HG02678 (cell line): ENCODE measurements around the gene PIP4K2A.
"Not testable (repeated sequence)": the region's sequence is repeated elsewhere in the genome, so short reads cannot be mapped to it uniquely, and the experiment has no call there.

Source experiments
- ATAC-seq: cut with Tn5 transposase; IDR thresholded peaks from one replicate; pipeline ENCODE4 v1.9.1; 2021; ENCODE audit warnings: mild to moderate bottlenecking, moderate library complexity; ENCODE audit not compliant: unreplicated experiment

PIP4K2A gene

GRCh38 chr10:22714479-22715289 lies at the start of gene PIP4K2A:
TSS of gene PIP4K2A (minus strand) at chr10:22714578. CDS start at chr10:22714326, 252 bp downstream.
- peak; percentile 80 for ATAC-seq

DNA sequence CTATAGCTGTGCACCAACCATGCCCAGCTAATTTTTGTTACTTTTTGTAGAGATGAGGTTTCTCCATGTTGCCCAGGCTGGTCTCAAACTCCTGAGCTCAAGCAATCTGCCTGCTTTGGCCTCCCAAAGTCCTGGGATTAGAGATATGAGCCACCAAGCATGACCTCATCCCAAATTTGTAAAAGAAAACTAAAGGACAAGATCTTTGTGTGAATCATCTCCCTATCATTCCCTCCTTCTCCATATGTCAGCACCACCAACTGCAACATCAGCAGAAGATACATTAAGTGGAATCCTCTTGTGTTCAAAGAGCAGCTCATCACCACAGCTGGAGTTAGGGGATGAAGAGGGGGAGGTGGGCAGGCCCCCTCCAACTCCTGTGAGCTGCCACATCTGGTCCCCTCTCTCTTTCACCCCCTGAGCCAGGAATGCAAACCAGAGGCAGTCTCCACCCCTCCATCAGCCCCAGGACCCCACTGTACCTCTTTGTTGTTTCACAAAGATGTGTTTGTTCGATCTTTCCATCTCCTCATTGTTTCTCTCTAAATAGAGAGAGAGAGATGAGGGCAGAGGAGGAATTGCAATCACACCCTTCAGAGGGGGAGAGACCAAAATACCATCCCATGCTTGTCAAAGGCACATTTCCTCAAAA lies 47.3 kb upstream of the PIP4K2A start:
- ATAC-seq = no peak

GRCh38 chr10:22760025-22760424 lies 45.6 kb upstream of the PIP4K2A start:
- ATAC-seq = no peak

GRCh38 chr10:22758867-22759266 lies 44.5 kb upstream of the PIP4K2A start:
- ATAC-seq = no peak

DNA sequence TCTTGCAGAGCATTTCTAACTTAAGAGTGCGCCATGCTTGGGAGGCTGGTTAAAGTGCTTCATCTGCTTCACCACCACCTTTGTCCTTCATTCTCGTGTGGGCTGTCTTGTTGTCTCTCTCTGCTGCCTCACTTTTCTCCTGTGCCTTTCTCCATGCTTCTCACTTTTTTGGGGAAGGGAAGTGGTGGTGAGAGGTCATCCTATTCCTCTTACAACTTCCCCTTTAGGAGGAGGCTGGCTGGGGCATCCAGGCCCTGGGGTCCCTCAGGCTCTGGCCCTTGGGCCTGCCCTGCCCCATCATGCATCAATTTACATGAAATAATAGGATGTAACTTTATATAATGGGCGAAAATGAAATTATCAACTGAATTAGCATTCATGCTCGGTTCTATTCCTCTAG lies 39.9 kb upstream of the PIP4K2A start:
- no peak for ATAC-seq

GRCh38 chr10:22753786-22754185 lies 39.4 kb upstream of the PIP4K2A start:
- ATAC-seq = no peak

- peak; percentile 79 for ATAC-seq
Observed at GRCh38 chr10:22752272-22752889, 38.0 kb upstream of the PIP4K2A start.

DNA sequence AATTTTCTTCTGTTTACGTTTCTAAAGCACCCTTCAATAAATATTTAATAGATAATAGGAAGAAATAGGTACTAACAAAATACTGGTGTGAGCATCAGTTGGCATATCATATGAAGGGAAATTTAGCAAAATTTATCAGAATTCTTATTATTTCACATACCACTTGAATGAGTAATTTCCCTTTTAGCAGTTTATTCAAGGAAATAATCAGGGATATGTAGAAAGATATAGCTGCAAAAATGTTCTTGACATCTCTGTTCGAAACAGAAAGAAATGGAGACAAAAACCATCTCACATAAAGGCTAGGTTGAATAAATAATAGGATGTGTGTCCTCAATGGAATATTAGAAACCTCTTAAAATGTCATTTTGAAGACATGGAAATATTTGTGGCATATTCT lies 35.8 kb upstream of the PIP4K2A start:
- ATAC-seq = no peak

GRCh38 chr10:22744858-22745257 lies 30.5 kb upstream of the PIP4K2A start:
- not testable (repeated sequence) for ATAC-seq

DNA sequence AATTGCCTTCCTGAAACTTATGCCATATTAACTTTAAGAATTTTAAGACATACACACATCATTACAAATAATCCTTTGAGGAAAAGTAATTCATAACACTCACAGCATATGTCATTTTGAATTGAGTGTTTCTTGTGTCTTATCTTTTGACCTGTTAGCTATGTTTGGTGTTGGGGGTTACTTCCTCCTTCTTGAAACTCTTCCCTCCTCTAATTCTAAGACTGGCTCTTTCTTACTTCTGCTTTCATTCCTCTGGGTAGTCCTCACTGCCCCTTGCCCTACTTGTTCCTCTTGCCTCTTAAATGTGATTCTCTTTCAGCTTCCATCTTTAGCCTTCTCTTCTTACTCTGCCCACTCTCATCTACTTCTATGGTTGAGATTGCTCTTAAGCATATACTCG lies 28.3 kb upstream of the PIP4K2A start:
- ATAC-seq = peak; percentile 98

GRCh38 chr10:22741631-22742030 lies 27.3 kb upstream of the PIP4K2A start:
- not testable (repeated sequence) for ATAC-seq

- ATAC-seq = no peak
Observed at GRCh38 chr10:22740180-22740579, 25.8 kb upstream of the PIP4K2A start.

- ATAC-seq = no peak
Observed at GRCh38 chr10:22737587-22737986, 23.2 kb upstream of the PIP4K2A start.

DNA sequence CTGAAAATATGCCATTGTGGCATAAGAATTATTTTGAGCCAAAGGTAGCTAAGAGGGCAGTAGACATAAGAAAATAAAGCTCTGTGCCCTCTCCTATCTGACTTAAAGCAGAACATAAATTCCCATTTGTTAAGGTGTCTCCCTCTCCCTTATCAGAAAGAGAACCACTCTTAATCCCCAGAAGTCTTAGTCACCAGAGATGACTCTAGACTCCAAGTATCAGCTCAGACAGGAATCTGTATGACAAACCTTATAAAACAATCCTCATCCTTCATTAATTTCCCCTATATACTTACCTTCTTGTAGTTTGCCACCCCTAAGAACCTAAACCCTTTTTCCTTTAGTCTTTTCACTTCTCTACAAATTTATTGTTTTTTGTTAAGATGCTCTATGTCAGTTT lies 21.8 kb upstream of the PIP4K2A start:
- ATAC-seq = no peak

DNA sequence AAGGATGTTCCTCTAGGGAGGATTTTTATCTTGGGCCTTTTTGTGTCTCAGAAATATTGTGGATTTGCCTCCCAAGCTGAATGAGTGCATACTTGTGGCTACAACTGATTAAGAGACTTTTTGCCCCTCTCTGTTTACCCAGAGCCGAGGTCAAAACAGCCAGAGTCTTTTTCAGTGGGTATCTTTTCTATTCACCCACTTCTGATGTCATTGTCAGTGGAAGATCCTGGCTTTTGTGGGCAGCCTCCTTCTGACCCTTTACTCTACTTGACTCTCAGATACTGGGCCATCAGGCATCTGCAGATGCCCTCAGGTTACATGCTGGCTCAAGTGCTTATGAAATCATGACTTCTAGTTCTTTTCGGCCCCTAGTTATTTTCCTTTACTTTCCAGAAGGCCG lies 19.6 kb upstream of the PIP4K2A start:
- ATAC-seq = no peak

DNA sequence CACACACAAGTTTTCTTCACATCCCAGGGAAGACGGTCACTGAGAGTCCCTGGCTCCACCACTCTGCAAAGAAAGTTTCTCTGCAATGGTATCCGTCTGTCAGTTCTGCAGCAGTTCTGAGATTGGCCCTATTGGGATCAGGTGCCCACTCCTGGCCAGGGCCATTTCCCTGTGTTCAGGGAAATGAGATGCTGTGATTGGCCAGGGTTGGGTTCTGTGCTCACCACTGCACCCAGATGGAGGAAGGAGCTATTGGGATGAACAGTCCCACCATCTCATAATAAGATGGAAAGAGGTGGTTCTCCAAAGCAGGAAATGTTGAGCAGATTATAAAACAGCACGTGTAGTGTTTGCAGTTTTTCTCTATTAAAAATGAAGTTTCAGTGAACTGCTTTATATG lies 13.3 kb upstream of the PIP4K2A start:
- no peak for ATAC-seq

DNA sequence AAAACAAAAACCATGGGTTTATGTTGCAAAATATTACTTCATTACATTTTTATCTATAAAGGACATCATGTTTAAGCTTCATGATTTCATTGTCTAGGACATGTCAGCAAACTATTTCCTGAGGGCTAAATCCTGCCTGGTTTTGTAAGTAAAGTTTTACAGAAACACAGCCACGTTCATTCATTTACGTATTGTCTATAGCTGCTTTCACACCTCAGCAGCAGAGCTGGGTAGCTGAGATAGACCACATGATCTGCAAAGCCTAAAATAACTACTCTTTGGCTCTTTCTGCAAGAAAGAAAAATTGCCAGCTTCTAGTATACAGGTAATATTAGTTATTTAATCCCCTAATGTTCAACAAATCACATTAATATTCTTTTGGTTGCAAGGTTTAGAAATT lies 12.7 kb upstream of the PIP4K2A start:
- no peak for ATAC-seq

GRCh38 chr10:22724773-22725172 lies 10.4 kb upstream of the PIP4K2A start:
- no peak for ATAC-seq

DNA sequence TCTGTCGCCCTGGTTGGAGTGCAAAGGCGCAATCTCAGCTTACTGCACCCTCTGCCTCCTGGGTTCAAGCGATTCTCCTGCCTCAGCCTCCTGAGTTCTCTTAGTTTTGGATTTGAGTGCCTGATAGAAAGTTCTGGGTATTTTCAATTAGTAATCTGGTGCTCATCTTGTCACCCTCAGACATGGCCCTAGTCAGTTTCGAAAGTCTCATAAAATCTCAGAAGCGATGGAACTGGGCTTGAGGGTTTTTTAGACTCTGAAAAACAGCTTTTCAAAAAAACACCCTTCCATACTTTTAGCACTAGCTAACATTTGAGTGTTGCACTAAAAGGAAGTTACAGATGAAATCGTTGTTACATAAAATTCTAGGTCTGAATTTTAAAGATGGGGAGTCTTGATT lies 9.4 kb upstream of the PIP4K2A start:
- peak; percentile 52 for ATAC-seq

- ATAC-seq = peak; percentile 81
Observed at GRCh38 chr10:22723343-22723779, 9.0 kb upstream of the PIP4K2A start.

DNA sequence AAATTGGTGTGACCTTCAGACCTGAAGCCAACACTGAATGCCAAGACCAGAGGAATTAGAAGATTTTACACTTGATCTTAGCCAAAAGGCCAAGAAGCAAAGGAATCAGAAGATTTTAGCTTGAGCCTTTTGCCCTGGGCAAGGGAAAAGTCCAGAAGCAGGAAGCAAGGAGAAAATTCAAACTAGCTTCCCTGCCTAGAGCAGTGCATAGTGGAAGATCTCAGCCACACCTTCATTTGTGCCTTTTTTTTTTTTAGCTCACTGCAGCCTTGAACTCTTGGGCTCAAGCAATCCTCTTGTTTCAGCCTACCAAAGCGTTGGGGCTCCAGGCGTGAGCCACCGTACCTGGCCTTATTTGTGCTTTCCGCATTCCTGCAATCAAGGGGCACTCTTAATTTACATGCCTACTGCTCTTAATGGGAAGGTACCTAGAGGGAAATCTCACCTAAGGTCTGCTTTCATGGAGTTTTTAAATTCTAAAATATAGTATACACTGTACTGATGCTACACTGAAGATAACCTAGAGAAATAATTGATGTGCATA lies 8.3 kb upstream of the PIP4K2A start:
- peak; percentile 2 for ATAC-seq

DNA sequence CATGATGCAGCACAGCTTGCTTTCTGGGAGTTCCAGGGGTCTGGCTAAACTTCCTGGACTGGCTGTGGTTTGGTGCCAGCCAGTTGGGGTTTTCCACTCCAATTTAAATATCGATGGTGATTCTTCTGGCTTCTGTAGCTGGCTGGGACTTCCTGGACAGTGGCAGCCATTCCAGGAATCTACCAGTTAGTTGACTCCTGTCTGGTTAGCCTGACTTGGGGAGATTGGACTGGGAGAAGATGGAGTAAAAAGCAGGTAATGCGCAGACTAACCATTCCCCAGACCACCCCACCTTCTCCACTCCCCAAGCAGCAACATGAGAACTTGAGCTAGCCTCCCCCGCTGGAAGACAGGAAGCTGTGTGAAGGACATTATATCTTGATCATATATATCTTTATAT lies 6.3 kb upstream of the PIP4K2A start:
- no peak for ATAC-seq
